GM20000 (cell line): ENCODE measurements around the gene TSPAN18.

Source experiments
- DNase-seq: peaks from one replicate; pipeline ENCODE4 v3.0.0; 2012; ENCODE audit warnings: low spot score
- TF ChIP-seq, protein P1 (sequence below): IDR thresholded peaks from 2 replicates; pipeline ENCODE4 v1.5.1; 2012; ENCODE audit warnings: mild to moderate bottlenecking, control low read depth; ENCODE audit errors: extremely low read depth, missing control alignments

Gene TSPAN18

DNA sequence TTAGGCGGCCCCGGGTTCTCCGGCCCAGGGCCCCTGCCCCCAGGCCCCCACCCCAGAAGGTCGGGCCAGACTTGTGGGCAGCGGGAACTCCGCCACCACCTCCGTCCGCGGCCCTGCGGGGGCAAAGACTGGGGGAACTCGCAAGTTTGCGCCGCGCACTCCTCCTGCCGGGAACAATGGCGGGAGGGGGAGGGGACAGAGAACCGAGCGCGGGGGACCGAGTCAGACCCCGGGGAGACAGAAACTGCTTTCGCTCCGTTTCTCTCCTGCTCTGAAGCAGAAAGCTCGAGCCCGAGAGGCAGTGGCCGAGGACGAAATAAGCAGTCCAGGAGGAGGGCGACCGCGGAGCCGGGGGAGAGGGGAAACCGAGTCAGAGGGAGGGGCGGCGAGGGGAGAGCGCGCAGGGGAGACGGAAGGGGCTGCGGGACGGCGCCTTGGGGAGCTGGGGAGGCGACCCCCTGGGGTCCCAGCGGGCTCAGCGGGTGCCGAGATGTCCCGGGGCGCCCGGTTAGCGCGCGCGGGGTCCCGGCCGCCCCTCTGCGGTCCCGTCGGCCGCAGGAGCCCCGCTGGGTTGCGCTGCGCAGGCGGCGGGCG lies 223.4 kb downstream of the TSPAN18 start:
- TF ChIP-seq, protein P1, sequence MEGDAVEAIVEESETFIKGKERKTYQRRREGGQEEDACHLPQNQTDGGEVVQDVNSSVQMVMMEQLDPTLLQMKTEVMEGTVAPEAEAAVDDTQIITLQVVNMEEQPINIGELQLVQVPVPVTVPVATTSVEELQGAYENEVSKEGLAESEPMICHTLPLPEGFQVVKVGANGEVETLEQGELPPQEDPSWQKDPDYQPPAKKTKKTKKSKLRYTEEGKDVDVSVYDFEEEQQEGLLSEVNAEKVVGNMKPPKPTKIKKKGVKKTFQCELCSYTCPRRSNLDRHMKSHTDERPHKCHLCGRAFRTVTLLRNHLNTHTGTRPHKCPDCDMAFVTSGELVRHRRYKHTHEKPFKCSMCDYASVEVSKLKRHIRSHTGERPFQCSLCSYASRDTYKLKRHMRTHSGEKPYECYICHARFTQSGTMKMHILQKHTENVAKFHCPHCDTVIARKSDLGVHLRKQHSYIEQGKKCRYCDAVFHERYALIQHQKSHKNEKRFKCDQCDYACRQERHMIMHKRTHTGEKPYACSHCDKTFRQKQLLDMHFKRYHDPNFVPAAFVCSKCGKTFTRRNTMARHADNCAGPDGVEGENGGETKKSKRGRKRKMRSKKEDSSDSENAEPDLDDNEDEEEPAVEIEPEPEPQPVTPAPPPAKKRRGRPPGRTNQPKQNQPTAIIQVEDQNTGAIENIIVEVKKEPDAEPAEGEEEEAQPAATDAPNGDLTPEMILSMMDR: no peak
- DNase-seq: peak; percentile 44

DNA sequence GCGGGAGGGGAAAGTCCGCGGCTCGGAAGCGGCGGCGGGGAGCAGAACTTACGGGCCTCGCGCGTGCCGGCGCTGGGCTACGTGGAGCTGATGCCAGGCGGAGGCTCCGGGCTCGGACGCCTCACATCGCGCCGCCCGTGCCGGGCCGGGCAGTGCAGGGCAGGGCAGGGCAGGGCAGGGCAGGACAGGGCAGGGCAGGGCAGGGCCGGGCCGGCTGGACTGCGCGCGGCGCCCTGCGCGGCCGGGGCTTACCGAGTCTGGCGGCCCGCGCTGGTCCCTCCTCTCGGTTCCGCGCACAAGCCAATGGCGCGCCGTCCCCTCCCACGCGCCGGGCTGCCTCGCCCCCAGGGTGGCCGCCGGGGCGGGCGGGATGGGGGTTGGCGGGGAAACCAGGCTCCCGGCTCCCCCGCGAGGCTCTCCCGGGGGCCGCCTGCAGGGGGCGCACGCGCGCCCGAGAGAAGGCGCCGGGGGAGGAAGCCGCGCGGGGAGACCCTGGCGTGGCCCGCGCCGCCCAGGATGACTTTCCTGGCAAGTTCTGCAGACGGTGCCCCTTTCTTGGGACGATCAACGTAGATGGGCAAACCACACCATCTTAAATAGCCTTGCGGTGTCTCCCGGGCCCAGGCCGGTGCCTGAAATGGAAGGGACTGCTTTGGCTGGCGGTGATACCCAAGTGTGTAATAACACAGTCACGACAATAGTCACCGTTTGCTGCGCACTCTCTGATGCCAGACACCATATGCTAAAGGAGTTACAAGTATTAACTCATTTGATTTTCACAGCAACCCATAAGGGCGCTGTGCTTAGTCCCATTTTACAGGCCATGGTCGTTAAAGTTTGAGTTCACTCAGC lies 224.1 kb downstream of the TSPAN18 start, which contains the start of gene TP53I11:
TSS of gene TP53I11 (minus strand) at position 259 of the 852 bp plus-strand sequence. CDS start 12,548 bp downstream, outside the sequence.
- TF ChIP-seq, protein P1: peak; percentile 23
- peak; percentile 81 for DNase-seq

- DNase-seq: no peak
- TF ChIP-seq, protein P1: no peak
Measured at GRCh38 chr11:44952082-44952481, 225.3 kb downstream of the TSPAN18 start.

DNA sequence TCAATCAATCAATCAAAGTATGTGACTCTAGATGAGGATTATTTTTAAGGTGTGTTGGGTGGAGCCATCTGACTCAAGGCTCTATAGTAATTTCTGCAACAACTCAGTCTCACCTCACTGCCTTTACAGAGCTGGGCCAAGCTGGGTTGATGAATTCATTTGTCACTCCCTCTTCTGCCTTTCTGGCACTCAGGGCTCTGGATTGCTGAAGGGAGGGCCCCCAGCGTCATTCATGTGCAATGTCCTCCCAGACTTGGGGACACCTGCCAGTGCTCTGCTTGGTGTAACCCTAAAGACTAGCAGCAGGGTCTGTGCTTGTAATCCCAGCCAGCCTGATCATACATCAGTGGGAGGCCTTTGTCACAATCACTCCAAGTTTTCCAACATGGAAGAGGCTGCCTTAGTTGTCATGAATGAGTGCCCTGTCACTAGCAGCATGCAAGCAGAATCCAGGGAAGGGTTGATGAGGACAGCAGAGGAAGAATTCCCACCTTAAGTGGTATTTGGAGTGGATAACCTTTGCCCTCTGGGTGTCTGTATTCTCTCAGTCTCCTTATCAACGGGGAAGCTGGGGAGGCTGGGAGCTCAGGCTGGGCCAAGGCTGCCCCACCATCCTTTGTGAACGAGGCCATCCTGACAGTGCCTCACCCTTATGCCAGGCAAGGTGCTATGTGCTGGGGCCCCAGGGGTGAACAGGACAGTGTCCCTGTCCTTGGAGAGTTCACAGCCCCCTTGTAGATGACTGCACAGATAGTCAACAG lies 225.9 kb downstream of the TSPAN18 start:
- DNase-seq: no peak
- TF ChIP-seq, protein P1: no peak

DNA sequence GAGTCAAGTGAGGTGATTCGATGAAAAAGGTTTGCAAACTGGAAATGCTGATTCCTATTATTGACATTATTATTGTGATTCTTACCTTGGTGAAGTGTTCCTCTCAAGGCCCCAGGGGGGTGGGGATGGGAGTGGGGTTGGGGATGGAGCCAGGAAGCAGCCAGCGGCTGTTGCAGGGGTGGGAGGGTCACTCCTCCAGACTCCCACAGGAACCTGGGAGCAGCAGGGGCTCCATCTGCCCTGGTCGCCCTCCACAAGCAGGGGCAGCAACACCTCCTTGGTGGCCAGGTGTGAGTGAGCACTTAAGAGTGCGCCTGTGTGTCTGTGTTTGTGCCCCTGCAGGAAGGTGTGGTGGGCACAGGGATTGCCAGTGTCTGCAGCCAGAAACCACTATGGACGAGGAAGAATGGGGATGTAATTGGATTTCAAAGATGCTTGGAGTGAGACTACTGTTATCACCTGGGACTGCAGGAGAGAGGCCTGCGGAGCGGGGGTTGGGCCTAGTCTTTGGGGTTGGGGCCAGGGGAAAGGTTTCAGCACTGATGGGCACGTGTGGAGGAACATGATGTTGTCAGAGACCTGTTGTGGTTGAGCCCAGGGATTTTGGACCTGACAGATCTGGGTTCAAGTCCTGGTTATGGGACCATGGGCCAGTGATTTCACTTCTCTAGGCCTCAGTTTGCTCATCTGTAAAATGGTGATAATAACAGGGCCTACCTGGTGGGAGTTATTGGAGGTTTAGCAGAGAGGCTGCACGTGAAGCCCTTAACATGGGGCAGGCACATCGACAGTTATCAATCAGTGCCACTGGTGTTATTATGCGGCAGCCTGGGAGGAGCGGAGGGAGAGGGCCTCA lies 227.5 kb downstream of the TSPAN18 start:
- TF ChIP-seq, protein P1: no peak

DNA sequence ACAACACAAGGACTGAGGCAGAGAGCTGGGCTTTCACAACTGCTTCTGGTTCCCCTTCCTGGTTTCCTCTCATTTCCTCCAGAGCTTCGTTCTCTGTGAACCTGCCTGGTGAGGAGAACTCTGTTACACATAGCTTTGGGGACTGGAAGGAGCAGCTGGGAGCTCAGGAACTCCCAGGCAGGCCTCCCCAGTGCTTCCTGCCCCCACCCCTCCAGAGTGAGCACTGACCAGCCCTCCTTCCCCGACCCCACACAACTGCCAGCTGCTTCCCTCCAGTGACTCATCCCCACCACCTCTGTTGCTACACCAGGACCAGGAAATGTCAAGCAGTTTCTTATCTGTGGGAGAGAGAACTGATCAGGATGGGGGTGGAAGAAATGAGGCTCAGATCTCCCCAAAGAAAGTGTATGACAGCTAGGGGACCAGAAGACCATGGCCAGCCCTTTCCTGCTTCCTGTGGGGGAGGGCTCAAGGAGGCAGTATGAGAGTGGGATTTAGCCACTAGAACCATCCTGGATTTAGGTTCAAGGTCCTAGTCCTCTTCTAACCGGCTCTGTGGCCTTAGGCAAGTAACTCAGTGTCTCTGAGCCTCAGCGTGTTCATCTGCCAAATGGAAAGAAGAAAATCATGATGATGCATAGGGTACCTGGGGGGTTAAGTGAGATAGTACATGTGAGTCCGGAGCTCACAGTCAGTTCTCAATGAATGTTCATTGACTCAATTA lies 228.4 kb downstream of the TSPAN18 start:
- TF ChIP-seq, protein P1: no peak
- no peak for DNase-seq

More for the DNA sequence above, 227.5 kb downstream of the TSPAN18 start:
- no peak for DNase-seq
